PC-9 (cell line): ENCODE measurements around the gene FYN.

Experiments used
- CTCF ChIP-seq: fragments of 200-600 bp; sonication (generic); conservative IDR thresholded peaks from 2 replicates; pipeline ENCODE4 v1.6.1; 2017; ENCODE audit warnings: mixed run types, antibody characterized with exemption, mild to moderate bottlenecking, moderate library complexity
- EZH2 ChIP-seq: fragments of 200-600 bp; sonication (generic); IDR thresholded peaks from 2 replicates; pipeline ENCODE4 v1.8.0; 2017; ENCODE audit warnings: antibody characterized with exemption, low read depth

GRCh38 chr6:111772381-111772780, 100.9 kb downstream of the FYN start:
- no peak for TF ChIP-seq CTCF
- TF ChIP-seq EZH2 = no peak
